WI38 (cell line): ENCODE results near the gene GNAI1.

Experiments used
- H3K4me3 ChIP-seq: 2 replicates; pipeline ENCODE4 v1.5.1; 2011; ENCODE audit warnings: low read depth, mild to moderate bottlenecking, control low read depth, low read length
- TF ChIP-seq, protein P1 (sequence below): IDR thresholded peaks from 2 replicates; pipeline ENCODE4 v1.5.1; 2012; ENCODE audit warnings: low read depth, mild to moderate bottlenecking, control low read depth, low read length

GNAI1 gene

DNA sequence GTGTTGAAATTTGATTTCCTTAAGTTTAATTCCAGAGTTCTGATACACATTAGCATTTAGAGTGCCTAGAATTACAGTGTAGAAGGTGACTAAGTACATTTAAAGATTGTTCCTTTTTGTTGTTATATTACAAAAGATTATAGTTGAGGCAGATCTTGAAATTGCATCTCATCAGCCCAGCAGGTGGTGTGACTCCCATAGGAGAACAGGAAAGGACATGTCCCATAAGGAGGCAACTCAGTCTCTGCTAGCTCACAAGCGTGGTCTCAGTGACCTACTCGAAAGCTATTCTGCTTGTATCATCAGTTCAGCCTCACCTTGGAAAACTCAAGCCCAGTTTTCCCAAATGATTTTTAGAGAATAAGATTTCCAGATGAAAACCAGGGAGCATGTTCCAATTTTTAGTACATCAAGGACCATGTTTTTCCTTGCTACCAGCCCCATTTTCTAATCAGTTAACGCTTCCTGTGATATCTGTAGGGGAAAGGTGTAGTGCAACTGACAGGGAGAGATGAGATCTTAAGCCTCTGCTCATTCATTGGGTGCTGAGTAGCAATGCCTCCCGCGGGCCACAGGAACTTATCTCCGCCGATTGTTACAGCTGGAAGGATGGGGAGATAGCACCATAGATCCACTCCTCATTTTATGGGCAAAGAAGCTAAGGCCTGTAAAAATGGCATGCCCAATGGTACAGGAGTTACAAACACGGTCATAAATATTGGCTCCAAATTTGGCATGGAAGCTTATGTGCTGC lies 1.1 kb upstream of the GNAI1 start:
- peak overlapping the region; percentile 78 for H3K4me3 ChIP-seq
- TF ChIP-seq, protein P1, sequence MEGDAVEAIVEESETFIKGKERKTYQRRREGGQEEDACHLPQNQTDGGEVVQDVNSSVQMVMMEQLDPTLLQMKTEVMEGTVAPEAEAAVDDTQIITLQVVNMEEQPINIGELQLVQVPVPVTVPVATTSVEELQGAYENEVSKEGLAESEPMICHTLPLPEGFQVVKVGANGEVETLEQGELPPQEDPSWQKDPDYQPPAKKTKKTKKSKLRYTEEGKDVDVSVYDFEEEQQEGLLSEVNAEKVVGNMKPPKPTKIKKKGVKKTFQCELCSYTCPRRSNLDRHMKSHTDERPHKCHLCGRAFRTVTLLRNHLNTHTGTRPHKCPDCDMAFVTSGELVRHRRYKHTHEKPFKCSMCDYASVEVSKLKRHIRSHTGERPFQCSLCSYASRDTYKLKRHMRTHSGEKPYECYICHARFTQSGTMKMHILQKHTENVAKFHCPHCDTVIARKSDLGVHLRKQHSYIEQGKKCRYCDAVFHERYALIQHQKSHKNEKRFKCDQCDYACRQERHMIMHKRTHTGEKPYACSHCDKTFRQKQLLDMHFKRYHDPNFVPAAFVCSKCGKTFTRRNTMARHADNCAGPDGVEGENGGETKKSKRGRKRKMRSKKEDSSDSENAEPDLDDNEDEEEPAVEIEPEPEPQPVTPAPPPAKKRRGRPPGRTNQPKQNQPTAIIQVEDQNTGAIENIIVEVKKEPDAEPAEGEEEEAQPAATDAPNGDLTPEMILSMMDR = no peak

DNA sequence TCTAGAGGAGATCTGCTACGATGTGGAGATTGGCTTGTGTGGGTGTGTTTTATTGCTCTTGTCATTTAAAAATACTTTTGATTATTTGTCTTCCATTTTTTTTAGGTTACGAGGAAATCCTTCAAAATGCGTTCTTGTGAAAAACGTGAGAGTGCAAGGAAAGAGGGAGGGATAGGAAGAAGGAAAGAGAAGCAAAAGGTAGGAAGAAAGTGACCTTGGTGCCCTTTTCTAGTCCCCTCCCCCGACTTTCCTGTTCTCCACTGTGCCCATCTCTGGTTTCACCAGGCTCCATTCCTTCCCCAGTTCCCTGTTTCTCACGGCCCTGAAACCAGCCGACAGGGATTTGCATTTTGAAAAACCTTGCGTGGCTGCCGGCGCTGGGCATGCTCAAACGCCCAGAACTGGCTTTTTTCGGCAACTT lies 506 bp upstream of the GNAI1 start:
- TF ChIP-seq, protein P1 = no peak
- H3K4me3 ChIP-seq = peak overlapping the region; percentile 78

DNA sequence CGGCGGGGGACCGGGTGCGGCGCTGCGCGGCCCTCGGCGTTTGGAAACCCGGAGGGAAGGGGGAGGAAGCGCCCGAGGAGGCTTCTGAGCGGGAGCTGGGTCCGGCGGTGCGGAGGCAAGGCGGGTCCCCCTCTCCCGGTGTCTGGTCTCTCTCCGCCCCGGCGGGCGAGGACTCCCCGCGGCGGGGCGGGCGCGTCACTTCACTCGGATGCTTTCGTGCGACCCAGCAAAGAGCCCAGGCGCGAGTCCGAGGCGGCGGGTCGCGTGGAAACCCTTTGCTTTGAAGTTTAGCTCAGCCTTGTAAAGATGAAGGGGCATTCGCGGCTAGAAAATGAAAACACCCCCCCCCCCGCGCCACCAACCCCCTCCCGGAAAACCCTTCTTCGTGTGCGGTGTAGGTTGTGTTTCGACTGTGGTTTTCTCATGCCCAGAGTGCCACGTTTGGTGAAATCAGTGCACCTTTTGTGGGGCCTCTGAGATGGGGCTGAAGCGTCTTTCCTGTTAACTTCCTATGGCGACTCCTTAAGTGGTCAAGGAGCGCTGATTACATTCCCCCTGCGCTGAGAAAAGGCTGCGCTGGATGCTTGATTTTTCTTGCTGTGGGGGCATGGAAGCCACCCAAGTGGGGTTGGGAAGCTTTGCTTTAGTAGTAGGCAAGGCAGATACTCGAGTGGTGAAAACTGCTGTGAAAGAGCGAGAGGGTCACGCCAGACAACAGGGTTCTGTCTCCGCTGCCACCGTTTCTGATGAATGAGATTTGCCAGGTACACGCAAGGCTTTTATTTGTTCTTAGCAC lies 876 bp downstream of the GNAI1 start:
- TF ChIP-seq, protein P1 = no peak
- H3K4me3 ChIP-seq = peak overlapping the region; percentile 78

DNA sequence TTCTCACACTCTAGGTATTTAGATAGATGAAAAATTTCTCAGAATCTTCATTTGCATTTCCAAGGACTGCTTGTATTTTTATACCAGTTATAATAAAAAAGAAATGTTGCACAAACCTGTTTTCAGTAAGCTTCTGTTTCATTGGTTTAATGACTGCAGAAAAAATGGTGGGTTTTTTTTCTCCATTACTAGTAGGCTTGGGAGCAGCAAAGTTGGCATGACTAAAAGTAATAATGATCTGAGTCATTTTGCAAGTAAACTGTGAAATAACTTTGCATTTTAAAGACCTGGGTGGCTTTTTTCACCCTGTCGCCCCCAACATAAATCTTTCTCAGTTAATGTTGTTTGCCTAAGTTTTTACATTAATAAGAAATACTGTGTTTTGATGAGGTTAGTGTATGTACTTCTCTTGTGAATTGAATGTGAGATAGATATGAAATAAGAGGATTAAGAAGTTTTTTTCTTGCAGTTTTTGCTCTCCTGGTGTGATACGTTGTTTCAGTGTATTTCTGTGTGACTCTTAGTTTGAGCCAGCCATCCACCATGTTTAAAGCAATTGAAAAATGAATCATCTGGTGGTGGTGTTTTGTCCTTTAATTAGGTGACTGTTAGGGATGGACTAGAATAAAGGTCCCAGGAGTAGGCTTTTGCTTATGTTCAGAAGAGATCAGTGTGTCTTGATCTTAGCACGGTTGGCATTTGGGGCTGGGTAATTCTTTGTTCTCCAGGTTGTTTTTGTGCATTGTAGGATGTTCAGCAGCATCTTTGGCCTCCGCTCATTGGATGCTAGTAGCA lies 1.8 kb downstream of the GNAI1 start:
- peak overlapping the region; percentile 78 for H3K4me3 ChIP-seq
- TF ChIP-seq, protein P1 = no peak

DNA sequence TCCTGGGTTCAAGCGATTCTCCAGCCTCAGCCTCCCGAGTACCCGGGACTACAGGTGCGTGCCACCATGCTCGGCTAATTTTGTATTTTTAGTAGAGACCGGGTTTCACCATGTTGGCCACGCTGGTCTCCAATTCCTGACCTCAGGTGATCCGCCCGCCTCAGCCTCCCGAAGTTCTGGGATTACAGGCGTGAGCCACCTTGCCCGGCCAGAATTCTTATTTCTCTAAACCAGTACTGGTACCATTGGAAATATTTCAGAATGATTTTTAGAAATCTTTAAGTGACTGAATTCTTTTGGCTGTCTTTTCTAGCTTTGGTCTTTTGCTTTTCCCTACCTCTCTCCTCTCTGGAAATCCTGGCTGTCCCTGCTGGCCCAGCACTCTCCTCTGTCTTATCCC lies 2.8 kb downstream of the GNAI1 start:
- TF ChIP-seq, protein P1 = no peak
- no peak overlapping the region for H3K4me3 ChIP-seq

DNA sequence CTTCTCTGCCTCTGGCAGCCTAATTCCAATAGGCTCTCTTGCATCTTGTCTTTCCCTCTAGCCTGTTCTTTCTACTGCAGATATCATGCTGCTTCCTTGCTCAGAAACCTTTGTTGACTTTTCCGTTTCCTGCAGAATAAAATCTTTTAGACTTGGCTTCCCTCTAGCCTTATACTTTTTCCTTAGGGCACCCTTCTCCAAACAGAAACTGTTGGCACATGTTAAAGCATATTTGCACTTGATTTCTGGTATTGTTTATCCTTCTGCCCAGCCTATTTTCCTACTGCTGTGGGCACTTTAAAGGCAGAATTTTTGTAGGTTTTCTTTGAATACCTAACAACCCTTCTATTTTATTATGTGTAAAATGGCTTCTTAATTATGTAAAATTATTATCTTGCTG lies 4.6 kb downstream of the GNAI1 start:
- no peak overlapping the region for H3K4me3 ChIP-seq
- TF ChIP-seq, protein P1 = no peak
